GM23338 (cell line): ENCODE data around the gene TJP1.

ENCODE experiments used
- CREB1 ChIP-seq: fragments of 250-450 bp; sonication (Bioruptor Pico); IDR thresholded peaks from 2 replicates; pipeline ENCODE4 v1.5.0; 2020; ENCODE audit warnings: low read depth, mild to moderate bottlenecking, moderate library complexity
- CTCF ChIP-seq, 2 experiments: fragments of 200-600 bp in 1 of 2; sonication (generic) in 1 of 2; conservative IDR thresholded peaks; 2 replicates each; pipeline versions ENCODE4 v1.5.1 to v1.6.1; 2016 to 2017; ENCODE audit warnings: antibody characterized with exemption in 2 of 2, low read depth in 2 of 2, mild to moderate bottlenecking in 2 of 2, moderate library complexity in 1 of 2
- ETS1 ChIP-seq: IDR thresholded peaks from 2 replicates; pipeline ENCODE4 v1.6.1; 2016; ENCODE audit warnings: antibody characterized with exemption
- EZH2 ChIP-seq: fragments of 200-600 bp; sonication (generic); IDR thresholded peaks from one replicate; pipeline ENCODE4 v1.8.0; 2017; ENCODE audit warnings: antibody characterized with exemption, mild to moderate bottlenecking, low read depth; ENCODE audit not compliant: unreplicated experiment
- EZH2phosphoT487 ChIP-seq: fragments of 200-600 bp; sonication (generic); IDR thresholded peaks from one replicate; pipeline ENCODE4 v1.8.1; 2018; ENCODE audit warnings: antibody characterized with exemption; ENCODE audit not compliant: unreplicated experiment
- JUNB ChIP-seq: IDR thresholded peaks from one replicate; pipeline ENCODE4 v1.6.1; 2016; ENCODE audit warnings: antibody characterized with exemption; ENCODE audit not compliant: unreplicated experiment
- NANOG ChIP-seq: IDR thresholded peaks from 2 replicates; pipeline ENCODE4 v1.6.1; 2016; ENCODE audit warnings: antibody characterized with exemption, borderline replicate concordance
- POLR2AphosphoS5 ChIP-seq: IDR thresholded peaks from 2 replicates; pipeline ENCODE4 v1.6.1; 2016; ENCODE audit warnings: antibody characterized with exemption, low read depth
- REST ChIP-seq: IDR thresholded peaks from one replicate; pipeline ENCODE4 v1.6.1; 2018; ENCODE audit warnings: antibody characterized with exemption; ENCODE audit not compliant: unreplicated experiment
- ZNF114 ChIP-seq: fragments of 250-450 bp; sonication (Bioruptor Pico); IDR thresholded peaks from 2 replicates; pipeline ENCODE4 v1.5.0; 2020; ENCODE audit warnings: mild to moderate bottlenecking, moderate library complexity
- ZNF331 ChIP-seq: fragments of 250-450 bp; sonication (Bioruptor Pico); IDR thresholded peaks from 2 replicates; pipeline ENCODE4 v1.5.0; 2020; ENCODE audit warnings: low read depth, mild to moderate bottlenecking, moderate library complexity

GRCh38 chr15:29726553-29726952, 95.7 kb downstream of the TJP1 start:
- TF ChIP-seq CTCF (conservative IDR thresholded peaks at IDR 0.05; ENCODE audit: low read depth in 2 of 2) (no peak), EZH2 (no peak), ZNF331 (CRISPR knock-in tag) (no peak), POLR2AphosphoS5 (no peak), JUNB (no peak), ZNF114 (CRISPR knock-in tag) (no peak), EZH2phosphoT487 (no peak), REST (no peak), ETS1 (no peak), CREB1 (no peak), NANOG (no peak)
